HG02571 (cell line): ENCODE results near the gene CT83.

Experiments used
- ATAC-seq: cut with Tn5 transposase; IDR thresholded peaks from one replicate; pipeline ENCODE4 v1.9.1; 2021; ENCODE audit warnings: mild to moderate bottlenecking, moderate library complexity; ENCODE audit not compliant: unreplicated experiment

CT83 gene, protein sequence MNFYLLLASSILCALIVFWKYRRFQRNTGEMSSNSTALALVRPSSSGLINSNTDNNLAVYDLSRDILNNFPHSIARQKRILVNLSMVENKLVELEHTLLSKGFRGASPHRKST

DNA sequence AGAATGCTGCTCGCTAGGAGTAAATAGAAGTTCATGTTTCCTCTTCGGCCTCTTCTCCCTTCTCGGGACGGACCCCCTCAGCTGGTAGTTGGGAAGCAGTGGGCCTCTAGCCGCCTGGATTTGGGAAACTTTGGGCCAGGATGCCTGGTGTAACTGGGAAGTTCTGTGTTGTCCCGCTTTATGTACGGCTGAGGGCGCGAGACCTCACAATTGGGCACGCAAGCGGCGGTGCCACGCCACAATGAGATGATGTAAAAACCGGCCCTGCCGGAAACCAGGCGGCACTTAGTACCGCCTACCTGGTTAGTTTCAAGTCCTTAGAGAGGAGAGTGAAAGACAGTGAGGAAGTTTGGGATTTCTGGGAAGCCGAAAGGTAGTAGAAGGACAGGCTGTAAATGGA lies at the start of gene CT83:
TSS of gene CT83 (minus strand) at position 155 of the 400 bp plus-strand sequence. CDS start at position 35, 120 bp downstream.
- ATAC-seq: no peak

DNA sequence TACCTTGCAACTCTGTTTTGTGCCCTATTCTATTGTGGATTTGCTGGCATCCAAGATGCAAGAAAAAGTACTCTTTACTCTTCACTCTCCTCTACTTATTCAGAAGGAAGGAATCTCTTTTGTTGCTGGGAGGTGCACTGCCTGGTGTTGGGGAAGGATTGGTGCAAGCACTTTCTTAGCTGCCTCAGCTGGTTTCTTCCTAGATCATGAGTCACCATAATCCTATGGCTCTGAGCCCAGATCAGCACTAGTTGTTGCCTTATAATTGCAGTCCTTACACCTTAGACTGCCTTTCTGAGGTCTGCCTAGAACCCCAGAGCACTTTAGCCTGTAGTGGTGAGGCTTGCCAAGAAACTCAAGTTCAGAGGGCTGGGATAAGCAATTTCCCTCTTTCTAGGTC lies 37.0 kb upstream of the CT83 start:
- no peak for ATAC-seq

DNA sequence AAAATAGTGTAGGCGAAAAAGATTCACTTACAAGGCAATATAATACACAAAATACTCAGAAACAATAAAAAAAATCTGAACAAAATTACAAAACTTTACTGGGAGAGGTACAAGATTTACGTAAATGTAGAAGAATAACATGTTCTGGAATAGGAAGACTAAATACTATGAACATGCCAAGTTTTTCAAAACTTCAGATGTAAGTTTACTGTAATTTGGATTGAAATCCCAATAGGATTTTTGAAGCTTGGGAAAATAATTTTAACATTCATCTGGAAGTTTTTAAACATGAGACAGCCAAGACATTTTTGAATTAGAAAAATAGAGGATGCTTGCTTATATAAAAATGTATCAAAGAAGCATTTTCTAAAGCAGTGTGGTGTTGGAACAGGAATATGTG lies 30.5 kb upstream of the CT83 start:
- ATAC-seq: no peak

DNA sequence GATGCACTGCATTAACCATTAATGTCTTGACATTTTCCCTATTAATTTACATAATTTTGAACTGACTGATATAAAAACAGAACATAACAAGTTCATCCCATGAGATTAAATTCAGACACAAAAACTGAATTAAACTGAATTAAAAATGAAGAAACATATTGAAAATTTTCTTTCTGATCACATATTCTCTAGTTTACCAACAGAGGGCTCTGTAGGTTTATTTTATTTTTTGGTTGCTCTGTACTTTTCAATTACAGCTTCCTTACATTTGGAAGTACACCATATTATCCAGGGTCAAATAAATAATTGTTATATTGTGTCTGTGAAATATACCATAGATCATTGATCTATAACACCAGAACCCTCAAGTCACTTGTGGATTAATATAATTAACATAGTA lies 27.3 kb upstream of the CT83 start:
- ATAC-seq: no peak

DNA sequence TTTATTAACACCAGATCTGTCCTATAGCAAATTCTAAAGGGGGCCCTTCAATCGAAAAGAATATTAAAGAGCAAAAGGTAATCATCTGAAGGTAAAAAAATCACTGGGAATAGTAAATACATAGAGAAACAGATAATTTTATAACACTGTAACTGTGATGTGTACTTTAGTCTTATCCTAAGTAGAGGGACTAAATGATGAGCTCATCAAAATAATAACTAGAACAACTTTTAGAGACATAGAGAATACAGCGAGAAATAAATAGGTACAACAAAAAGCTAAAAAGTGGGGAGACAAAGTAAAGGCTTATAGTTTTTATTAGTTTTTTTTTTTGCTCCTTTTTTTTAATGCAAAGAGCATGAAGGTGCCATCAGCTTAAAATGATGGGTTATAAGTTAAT lies 17.3 kb upstream of the CT83 start:
- ATAC-seq: no peak

DNA sequence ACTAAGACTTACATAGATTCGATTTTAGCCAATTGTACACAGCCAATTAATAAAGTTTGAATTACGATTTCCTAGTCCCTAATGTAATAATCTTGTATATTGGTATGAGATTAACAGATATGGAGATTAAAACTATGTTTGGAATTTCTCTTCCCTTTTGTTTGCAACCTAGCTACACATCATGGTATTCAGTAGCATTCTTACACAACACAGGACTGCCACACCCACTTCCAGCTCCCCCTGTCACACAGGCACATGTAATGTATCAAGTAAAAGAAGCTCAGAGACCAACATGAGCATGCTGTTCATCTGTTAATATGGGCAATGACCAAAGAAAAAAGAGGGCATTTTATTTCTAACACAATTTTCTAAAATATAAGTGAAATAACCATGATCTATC lies 13.6 kb downstream of the CT83 start:
- no peak for ATAC-seq

DNA sequence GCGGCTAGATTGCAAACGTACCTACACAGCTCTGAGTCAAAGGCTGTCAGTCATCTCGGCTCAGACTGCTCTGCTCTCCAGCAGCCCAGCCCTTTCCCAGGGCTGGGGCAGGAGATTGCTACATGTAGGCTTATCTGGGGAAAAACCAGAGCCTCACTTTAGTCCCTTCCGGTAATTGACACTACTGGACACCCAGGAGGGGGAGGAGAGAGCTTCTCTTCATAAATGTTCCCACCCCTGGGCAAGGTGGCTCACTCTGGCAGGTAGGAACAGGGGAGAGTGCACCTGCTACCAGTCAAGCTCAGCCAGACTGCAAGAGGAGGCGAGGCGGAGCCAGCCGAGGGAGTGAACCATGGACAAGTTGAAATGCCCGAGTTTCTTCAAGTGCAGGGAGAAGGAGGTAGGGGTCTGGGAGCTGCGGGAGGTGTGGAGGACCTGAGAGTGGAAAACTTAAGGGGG lies 26.4 kb downstream of the CT83 start, which contains the start of gene SLC6A14:
TSS of gene SLC6A14 (plus strand) at position 249 of the 459 bp plus-strand sequence. CDS start at position 353, 104 bp downstream.
- ATAC-seq: no peak

DNA sequence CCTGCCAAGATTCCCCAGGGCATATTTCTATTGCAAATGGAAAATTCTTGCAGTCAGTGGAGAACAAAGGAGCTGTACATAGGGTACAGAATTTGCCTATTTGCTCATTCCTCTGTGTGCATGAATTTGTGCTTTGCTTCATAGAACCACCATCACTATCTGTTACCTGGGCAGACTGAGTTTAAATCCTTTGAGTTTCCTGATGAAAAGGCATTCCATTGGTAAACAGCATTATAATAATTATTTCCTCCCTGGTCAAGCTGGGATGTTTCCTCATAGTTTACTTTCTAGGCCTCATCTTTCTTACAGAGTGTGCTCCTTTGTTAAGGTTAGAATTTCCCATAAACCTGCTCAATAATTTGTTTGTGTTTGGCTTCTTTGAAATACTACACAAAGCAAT lies 27.2 kb downstream of the CT83 start:
- ATAC-seq: no peak

DNA sequence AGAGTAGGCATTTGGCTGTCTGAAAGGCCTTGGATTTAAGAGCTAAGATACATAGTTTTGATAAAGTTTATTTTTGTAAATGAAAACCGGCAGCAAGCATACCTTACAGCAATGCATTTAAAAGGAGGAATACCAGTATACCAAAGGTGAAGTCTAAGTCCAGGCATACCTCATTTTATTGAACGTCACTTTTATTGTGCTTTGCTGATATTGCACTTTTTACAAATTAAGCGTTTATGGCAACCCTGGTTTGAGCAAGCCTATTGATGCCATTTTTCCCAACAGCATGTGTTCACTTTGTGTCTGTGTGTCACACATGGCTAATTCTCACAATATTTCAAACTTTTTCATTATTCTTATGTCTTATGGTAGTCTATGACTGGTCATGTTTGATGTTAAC lies 34.8 kb downstream of the CT83 start:
- ATAC-seq: no peak

DNA sequence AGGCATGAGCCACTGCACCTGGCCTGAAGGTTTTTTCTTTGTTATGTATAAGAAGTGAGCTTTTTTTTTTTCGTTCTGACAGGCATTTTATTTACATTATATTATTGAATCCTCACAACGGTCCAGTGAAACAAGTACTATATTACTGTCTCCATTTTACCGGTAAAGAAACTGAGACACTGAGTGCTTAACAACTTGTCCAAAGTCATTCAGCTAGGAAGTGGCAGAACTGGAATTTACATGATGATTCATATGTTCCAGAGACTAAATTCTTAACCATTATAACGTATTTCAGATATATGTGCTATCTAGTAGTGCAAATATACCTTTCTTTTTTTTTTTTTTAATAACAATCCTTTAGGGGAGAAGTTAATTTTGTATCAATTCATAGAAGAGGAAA lies 44.8 kb downstream of the CT83 start:
- ATAC-seq: no peak

DNA sequence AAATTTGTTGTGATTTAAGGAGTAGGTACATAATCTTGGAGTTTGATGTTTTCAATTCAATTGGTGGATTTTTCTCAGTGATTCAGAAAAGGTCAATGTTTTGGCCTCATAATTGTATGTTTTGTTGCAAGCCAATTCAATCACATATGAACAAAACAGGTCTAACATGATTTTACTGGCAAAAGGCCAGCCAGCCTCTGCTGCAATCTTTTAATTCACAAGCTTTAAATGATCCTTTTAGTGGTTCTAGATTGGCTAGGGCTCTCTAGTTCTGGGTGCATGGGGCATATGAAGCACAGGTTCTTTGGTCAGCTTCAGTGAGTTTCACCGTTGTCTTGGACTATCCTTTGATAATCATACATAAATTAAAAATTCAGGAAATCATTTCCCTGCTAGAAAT lies 45.6 kb downstream of the CT83 start:
- ATAC-seq: no peak

DNA sequence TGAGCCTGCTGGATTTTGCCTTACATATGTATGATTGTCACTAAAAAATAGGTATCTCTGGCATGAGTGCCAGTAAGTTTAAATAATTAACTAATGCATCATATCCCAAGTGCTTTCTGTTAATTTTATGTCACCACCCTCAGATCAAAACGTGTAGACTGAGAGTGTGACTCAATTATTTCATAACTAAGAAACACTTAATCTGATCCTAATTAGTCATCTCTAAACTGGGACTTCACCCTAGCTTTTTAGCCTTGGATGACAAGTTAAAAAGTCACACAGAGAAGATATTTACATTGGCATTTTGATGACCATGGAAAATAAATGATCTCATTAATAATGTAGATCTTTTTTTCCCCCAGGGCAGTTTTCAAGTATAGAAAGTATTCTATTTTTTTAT lies 49.5 kb downstream of the CT83 start:
- no peak for ATAC-seq
